Measurements from ENCODE around the gene SFT2D2. TPM values are rescaled to one million over a fixed set of nuclear protein-coding genes. Genes with fewer than 3 reads are reported as not detected.

SFT2D2 gene
- total RNA-seq, 3 donors from 2014 or later, result 62.0 to 87.0 (median 70.6) TPM

GRCh38 chr1:168217664-168218063 is 8.1 kb upstream of the SFT2D2 start:
- Histone ChIP-seq H3K4me1 (ENCODE audit: low read depth) (no peaks in the 10 kb centered on the region), H3K4me3 (no peak overlapping the region), H3K36me3 (ENCODE audit: low read depth) (no peaks in the 10 kb centered on the region), H3K9me3 (no peaks in the 10 kb centered on the region)
- ATAC-seq (no peak), DNase-seq (no peak)
- no peak for TF ChIP-seq CTCF (IDR thresholded peaks at IDR 0.05)
- intact Hi-C loops (cut with DNase I, micrococcal nuclease), result no loop called here

DNA sequence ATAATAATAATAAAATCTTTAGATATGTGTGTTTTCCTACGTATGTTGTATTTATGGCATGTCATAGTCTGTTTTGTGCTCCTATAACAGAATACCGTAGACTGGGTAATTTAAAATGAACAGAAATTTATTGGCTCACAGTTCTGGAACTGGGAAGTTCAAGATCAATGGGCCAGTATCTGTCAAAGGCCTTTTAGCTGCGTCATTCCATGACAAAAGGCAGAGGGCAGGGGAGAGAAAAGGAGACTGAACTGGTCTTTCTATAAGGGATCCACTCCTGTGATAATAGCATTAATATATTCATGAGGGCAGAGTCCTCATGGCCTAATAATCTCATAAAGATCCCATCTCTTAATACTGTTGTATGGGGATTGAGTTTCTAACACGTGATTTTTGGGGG is 7.1 kb upstream of the SFT2D2 start:
- no peaks in the 10 kb centered on the region for H3K36me3 ChIP-seq (ENCODE audit: low read depth)
- H3K9me3 ChIP-seq, result no peaks in the 10 kb centered on the region
- intact Hi-C loops (cut with DNase I, micrococcal nuclease), result no loop called here
- H3K4me3 ChIP-seq, result no peak overlapping the region
- ATAC-seq, result no peak
- H3K4me1 ChIP-seq (ENCODE audit: low read depth), result no peaks in the 10 kb centered on the region
- TF ChIP-seq CTCF (IDR thresholded peaks at IDR 0.05), result no peak
- no peak for DNase-seq

GRCh38 chr1:168220470-168220871 is 5.3 kb upstream of the SFT2D2 start:
- no peak for TF ChIP-seq CTCF (IDR thresholded peaks at IDR 0.05)
- no peaks in the 10 kb centered on the region for H3K36me3 ChIP-seq (ENCODE audit: low read depth)
- no peak for ATAC-seq

DNA sequence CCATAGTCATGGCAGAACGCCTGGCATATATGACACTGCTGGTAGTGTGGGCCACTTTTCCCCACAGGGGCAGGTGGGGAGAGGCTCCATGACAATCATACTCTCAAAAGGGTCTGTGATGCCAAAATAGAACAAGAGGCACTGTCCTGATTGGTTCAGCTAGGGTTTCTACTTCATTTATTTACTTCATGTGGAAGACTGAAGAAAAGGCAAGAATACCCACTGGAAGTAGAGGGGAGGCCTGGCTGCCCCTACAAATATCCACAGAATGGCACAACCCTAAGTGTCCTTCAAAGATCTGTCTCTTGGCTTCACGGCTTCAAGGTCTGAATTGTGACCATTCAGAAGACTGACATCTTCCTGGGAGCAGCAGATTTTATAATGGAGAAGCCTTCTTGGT is 4.5 kb upstream of the SFT2D2 start:
- H3K36me3 ChIP-seq (ENCODE audit: low read depth), result no peaks in the 10 kb centered on the region
- intact Hi-C loops (cut with DNase I, micrococcal nuclease), result no loop called here
- H3K9me3 ChIP-seq, result no peaks in the 10 kb centered on the region
- H3K4me3 ChIP-seq, result no peak overlapping the region
- DNase-seq, result no peak
- TF ChIP-seq CTCF (IDR thresholded peaks at IDR 0.05), result no peak
- no peaks in the 10 kb centered on the region for H3K4me1 ChIP-seq (ENCODE audit: low read depth)
- no peak for ATAC-seq

More at GRCh38 chr1:168220470-168220871, 5.3 kb upstream of the SFT2D2 start:
- H3K4me1 ChIP-seq (ENCODE audit: low read depth), result no peaks in the 10 kb centered on the region
- no peak overlapping the region for H3K4me3 ChIP-seq
- H3K9me3 ChIP-seq, result no peaks in the 10 kb centered on the region
- DNase-seq, result no peak
- intact Hi-C loops (cut with DNase I, micrococcal nuclease), result no loop called here

DNA sequence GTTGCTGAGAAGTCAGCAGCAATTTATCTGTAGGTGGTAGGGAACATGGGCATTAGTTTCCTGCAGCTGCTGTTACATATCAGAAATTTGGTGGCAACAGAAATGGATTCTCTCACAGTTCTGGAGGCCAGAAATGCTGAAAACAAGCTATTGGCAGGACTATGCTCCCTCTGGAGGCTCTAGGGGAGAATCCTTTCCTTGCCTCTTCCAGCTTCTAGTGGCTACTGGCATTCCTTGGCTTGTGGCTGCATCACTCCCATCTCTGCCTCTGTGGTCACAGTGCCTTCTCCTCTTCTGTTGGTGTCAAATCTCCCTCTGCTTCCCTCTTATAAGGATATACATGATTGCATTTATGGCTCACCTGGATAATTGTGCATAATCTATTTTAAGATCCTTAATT is 2.5 kb upstream of the SFT2D2 start:
- no peak for DNase-seq
- Histone ChIP-seq H3K4me1 (ENCODE audit: low read depth) (peaks cover 17% of the 10 kb centered on the region), H3K9me3 (no peaks in the 10 kb centered on the region), H3K36me3 (ENCODE audit: low read depth) (no peaks in the 10 kb centered on the region), H3K4me3 (no peak overlapping the region)
- intact Hi-C loops (cut with DNase I, micrococcal nuclease), result no loop called here
- TF ChIP-seq CTCF (IDR thresholded peaks at IDR 0.05), result no peak
- ATAC-seq, result no peak

Measured in mucosa of descending colon (tissue), 3 donors.